Activated T-cell treated with anti-CD3 and anti-CD28 coated beads for 24 hours (primary cell): ENCODE results near the gene YES1.
A peak's percentile ranks its signal among the peaks of the same experiment; 100 is the strongest.

Source experiments
- DNase-seq: peaks from one replicate; pipeline ENCODE4 v3.0.0-alpha.2; 2020; ENCODE audit warnings: low read depth

Gene YES1

DNA sequence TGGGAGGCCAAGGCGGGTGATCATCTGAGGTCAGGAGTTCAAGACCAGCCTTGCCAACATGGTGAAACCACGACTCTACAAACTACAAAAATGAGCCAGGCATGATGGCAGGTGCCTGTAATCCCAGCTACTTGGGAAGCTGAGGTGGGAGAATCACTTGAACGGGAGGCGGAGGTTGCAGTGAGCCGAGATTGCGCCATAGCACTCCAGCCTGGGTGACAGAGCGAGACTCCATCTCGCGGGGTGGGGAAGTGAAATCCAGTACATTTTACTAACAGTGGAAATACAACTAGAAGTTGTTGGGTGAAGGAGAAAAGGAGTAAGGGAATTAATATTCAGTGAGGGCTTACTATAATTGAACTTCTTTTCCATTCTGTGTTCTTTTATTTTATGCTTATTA, 86.4 kb downstream of the YES1 start:
- DNase-seq = no peak

DNA sequence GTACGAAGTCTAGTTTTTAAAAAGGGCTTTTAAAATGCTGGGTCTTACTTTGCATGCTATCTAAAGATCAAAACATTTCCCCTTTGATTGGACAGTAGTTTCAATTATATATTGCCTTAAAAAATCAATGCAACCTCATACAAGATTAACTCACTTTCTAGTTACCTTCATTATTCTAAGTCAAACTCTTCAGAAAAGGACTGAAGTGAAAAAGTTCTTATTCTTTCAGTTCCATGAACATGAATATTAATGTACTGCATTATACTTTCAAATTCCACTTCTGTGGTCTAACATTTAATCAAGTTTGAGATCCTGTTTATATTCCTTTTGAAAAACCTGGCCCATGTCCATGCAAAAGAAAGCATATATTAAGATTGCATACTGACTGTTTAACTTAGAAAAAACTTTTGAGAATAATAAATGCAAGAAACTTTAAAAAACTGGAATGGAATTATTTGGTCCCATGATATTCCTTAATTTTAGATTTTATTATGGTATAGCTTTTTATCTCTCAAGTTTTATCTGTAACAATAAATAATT, 88.4 kb downstream of the YES1 start:
- DNase-seq = no peak

DNA sequence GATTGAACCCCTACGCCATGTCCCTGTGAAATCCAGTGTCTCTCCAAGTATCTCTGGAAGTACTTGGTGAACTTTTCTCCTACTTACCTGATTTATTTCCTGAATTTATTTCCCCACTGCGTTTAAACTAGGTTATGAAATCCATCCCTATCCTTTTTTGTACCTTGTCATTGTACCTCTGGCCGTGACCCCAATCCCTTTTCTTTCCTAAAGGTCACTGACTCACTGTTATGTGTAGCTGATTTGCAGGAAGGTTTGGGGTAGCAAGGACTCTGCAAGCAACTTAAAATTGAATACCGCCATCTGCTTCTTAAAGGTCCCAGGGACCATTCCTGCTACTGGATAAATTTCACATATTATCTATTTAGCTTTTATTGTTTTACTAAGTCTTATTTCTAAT, 95.0 kb downstream of the YES1 start:
- no peak for DNase-seq

DNA sequence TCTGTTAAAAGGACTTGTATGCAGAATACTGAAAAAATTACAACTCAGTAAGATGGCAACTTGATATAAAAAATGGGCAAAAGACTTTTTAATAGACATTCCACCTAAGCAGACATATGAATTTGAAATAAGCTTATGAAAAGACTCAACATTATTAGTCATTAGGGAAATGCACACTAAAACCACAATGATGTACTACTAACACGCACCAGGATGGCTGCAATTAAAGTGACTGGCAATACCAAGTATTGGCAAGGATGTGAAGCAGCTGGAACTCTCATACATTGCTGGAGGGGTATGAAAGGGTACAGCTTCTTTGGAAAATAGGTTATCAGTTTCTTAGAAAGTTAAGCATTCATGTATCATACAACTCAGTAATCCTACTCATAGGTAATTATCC, 96.4 kb downstream of the YES1 start:
- no peak for DNase-seq

DNA sequence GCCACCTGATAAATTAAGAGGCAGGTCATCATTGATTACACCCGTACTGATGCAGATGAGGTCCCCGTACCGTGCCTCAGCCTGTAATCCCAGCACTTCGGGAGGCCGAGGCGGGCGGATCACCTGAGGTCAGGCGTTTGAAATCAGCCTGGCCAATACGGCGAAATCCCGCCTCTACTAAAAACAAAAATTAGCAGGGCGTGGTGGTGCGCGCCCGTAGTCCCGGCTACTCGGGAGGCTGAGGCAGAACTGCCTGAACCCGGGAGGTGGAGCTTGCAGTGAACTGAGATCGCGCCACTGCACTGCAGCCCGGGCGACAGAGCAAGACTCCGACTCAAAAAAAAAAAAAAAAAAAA, 98.9 kb downstream of the YES1 start:
- no peak for DNase-seq

DNA sequence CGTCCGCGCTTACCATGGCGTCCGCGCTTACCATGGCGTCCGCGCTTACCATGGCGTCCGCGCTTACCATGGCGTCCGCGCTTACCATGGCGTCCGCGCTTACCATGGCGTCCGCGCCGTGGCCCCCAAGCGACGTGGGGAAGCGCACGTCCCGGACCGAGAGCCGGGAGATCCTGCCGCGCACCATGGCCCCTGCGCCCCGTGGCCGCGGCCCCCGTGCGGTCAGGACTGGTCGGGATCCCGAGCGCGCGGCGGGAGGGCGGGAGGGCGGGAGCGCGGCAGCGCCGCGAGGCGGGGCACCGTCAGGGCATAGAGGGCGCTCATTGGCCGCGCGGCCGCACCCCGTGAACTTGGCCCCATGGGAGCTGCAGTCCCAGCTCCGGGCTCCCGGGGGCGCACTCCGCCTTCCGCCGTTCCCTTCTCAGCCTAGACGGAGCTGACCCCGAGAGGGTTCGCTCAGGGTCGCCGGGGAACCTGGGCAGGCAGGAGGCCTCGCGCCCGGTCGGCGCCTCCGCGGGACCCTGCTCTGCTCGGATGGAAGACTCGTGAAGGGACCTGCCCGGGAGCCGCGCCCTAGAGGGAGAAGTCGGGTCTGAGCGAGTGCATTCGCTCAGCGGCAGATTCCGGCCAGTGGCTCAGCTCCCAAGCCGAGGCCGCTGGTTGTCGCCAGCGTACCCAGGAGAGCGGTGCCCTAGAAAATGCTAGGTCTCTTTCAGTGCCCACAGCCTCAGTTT, 99.5 kb downstream of the YES1 start, which contains the start of gene ENOSF1:
TSS of gene ENOSF1 (minus strand) at position 230 of the 734 bp plus-strand sequence. CDS start at position 187, 43 bp downstream.
- DNase-seq = peak; percentile 82

DNA sequence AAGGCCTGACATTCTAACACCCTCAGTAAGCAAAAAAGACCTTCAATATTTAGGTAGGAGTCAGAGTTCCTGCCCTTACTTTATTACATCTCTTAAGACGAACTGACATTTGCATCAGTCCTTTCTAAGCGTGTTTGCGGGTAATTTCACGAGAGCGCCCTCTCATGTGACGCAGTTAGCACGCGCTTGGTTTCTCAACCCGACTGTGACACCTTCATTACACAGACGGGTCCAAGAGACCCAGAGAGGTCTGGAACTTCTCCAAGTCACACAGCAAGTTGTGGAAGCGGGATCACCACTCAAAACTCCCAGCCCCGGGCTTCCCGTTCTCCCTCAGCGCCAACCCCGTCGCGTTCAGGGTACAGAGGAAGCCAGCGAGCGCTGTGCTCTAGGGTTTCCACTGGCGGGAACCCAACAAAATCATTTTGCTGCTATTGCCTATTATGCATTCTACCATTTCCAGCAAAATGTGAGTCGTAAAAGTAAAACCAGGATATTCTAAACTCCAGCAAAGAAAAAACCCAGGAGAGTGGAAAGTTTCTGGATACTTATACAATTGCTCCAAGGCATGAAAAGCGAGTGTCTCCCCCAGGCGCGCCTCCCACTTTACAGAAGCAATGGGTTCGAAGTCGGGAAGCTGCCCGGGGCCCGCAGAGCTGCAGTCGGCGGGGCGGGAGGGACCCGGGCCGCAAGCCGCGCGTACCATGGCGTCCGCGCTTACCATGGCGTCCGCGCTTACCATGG, 100.2 kb downstream of the YES1 start:
- DNase-seq = peak; percentile 68

DNA sequence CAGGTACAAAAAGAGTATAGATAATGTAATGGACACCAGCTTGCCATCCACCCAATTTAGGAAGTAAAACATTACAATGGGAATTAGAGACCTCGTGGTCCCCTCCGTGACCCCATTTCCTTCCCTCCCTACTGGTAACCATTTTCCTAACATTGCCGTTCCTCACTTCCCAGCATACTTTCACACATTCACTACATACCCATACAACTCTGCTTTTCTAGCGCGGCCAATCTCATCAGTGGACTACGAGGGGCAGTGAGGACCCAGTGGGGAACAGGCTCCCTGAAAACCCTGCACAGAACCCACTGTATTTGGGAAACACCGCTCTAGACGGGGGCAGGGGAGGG, 100.8 kb downstream of the YES1 start:
- no peak for DNase-seq

DNA sequence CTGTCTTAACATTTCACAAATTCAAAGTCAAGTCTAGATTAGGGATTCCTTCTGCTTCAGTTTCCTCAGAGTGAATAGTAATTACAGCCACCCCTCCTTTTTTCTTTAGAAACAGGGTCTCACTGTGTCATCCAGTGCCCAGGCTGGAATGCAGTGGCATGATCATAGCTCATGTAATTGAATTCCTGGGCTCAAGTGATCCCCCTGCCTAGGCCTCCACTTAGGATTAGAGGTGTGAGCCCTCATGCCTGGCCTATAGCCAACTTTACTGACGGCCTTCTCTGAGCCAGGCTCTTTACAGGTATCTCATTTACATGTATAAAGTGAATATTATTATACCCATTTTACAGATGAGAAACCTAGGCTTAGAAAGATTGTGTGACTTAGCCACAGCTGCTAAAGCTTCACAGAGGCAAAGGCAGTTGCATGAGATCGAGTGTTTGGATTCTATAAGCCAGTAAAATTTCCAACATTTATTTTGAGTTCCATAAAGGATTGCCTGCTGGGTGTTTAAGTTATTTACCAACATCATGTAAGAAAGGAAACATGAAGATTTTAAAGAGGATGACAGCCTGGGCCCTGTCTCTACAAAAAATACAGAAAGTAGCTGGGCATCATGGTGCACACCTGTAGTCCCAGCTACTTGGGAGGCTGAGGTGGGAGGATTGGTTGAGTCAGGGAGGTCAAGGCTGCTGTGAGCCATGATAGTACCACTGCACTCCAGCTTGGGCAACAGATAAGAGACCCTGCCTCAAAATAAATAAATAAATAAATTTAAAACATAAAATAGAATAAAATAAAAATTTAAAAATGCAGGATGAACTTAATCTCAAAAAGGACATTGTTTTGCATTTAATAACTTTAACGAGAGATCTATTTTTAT, 101.4 kb downstream of the YES1 start:
- no peak for DNase-seq

DNA sequence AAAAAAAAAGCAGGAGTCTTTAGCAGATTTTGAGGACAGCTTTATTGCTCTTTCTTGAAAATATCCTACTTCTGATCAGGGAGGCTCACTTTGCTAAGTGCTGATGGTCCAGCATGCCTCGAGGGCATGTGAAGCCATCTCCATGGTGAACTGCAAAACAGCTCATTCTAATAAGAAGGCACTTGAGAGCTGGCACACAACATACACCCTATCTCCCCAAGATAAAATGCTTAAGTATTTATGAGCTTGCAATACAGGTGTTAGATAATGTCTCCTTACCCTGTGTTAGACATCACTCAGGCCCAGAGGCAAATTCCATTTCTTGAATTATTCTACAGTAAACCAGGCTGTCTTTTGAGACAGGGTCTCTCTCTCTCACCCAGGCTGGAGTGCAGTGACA, 102.3 kb downstream of the YES1 start:
- no peak for DNase-seq

DNA sequence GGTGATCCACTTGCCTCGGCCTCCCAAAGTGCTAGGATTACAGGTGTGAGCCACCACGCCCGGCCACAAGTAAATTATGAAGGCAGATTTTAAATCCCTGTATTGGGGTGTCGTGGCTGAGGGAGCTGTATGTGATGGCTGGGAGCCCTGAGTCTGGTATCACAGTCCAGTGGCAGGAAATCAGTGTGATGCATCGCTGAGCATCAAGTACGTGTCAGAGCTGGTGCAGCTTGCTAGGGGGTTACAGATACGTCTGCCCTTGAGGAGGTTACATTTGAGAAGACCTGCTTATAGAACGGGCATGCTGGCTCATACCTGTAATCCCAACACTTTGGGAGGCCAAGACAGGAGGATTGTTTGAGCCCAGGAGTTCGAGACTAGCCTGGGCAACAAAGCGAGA, 103.9 kb downstream of the YES1 start:
- no peak for DNase-seq

DNA sequence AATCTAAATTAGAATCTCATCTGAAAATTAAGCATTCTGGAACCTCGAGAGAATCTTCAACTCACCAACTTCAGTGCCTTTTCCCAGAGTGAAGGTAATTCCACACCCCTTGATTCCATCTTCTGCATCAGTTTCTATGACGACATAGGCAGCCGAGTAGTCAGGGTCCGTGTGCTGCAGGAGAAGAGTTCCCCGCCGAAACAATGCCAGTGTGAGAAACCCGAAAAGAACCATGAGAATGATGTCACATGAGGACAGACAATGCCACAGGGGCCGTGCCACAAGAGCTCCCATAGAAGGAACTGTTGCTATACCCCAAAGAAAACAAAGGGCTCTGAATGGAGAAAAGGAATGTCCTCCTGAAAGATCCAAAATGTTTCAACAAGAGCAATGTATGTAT, 105.6 kb downstream of the YES1 start:
- DNase-seq = no peak

DNA sequence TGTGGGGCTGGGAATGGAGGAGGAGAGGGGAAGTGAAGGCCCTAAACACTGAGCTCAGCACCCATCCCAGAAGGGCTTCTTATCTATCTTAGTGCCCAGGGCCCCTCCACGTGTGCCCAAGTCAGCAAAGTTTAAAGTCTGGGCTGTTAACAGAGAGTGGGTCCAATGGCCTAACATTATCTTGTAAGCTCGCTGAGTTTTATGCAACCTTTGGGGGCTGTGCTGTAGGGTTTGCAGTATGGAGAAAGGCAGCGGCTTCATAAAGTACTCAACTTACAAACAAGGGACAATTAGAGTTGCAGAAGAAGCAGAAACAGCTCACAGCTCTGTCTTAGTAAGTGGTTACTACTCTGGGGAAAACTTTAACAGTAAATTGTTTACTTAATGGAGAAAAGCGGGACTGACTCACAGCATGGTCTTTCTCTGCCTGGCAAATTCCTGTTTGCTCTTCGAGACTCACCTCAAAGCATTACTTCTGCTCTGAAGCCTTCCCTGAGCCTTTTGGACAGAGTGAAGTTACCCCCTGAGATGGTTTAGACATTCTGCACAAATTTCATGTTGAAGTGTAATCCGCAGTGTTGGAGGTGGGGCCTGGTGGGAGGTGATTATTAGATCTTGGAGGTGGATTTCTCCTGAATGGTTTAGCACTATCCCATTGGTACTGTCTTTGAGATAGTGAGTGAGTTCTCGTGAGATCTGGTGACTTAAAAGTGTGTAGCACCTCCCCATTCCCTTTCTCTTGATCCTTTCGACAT, 108.7 kb downstream of the YES1 start:
- DNase-seq = no peak

DNA sequence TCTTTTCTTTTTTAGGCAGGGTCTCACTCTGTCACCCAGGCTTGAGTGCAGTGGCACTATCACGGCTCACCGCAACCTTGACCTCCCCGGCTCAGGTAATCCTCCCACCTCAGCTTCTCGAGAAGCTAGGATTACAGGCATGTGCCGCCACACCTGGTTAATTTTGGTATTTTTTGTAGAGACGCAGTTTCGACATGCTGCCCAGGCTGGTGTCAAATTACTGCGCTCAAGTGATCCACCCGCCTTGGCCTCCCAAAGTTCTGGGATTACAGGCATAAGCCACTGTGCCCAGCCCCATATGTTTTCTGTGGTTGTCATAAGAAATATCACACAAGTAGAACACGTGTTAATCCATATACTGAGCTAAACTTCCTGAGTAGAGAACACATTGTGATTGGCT, 114.2 kb downstream of the YES1 start:
- no peak for DNase-seq

DNA sequence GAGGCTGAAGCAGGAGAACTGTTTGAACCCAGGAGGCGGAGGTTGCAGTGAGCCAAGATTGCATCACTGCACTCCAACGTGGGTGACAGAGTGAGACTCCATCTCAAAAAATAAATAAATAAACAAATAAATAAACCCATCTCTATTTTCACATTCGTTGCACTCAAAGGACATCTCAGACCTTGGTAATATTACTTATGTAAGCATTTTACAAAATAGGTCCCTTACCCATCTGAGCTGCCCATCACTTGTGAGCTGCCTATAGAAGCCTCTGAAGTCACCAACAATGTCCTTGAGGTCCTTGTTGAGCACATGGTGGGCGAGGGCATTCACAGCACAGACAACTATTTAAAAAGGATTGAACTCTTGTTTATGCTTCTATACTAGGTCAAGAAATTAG, 115.0 kb downstream of the YES1 start:
- no peak for DNase-seq

DNA sequence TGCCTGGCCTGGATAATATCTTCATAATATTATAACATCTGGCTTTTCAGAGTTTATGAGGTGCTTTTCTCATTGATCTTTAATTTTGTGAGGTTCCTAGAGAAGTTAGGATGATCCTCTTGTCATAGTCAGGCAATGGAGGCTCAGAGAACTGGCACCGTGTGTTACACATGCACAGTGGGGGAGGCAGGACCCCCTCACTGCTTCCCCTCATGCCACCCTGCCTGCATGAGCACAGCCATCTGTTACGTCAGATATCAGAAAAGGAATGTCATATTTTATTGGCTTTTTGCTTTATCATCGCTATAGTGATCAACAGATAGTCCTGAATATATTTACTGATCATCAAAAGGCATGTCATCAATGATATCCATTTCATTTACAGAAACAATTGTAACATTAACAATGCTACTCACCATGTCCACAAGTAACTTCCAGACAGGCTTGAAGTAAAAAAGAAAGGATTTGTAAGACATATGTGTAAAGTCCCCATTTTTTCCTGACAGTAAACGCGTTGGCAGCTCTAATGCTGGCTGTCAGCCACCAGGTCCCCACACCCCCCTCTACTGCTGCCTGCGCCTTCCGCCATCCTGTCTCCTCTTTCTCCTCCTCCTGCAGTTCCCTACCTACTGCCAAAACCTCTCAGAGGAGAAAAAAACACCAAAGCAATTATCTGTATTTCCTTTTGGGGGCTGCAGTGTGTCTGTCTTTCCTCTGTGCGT, 118.4 kb downstream of the YES1 start:
- no peak for DNase-seq

DNA sequence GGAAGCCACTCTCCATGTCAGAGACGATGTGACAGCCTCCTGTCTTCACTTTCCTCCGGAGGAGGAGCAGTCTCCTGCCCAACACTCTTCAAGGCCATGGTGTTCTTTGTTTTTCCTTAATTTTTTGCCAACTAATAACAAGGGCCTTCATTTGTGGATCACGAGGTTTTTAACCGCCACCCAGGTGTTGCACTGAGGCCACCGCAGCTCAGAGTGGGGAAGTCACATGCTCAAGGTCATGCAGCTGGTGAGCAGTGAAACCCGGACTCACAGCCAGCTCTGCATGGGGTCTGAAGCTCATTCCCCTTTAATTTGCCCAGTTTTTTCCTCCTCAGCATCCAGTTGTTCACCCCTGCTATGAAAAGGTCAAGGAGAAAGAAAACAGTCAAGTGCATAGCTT, 119.2 kb downstream of the YES1 start:
- DNase-seq = no peak

DNA sequence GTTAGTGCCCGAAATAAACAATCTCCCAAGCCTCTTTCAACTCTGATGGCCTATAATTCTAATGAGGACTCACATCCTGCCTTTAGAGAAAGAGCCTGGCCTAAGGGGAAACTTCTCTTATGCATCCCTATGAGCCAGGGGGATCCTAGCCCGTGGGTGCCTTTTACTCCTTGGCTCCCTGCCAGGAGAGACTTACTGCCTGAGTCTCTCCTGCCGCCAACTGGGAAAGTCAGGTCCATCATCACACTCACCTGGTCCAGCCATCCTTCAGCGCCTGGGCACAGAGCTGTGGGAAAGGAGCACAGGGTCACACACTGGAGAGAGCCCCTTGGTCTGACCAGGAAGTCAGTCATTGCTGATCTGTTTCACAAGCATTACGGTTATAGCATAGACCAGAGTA, 123.7 kb downstream of the YES1 start:
- DNase-seq = no peak

DNA sequence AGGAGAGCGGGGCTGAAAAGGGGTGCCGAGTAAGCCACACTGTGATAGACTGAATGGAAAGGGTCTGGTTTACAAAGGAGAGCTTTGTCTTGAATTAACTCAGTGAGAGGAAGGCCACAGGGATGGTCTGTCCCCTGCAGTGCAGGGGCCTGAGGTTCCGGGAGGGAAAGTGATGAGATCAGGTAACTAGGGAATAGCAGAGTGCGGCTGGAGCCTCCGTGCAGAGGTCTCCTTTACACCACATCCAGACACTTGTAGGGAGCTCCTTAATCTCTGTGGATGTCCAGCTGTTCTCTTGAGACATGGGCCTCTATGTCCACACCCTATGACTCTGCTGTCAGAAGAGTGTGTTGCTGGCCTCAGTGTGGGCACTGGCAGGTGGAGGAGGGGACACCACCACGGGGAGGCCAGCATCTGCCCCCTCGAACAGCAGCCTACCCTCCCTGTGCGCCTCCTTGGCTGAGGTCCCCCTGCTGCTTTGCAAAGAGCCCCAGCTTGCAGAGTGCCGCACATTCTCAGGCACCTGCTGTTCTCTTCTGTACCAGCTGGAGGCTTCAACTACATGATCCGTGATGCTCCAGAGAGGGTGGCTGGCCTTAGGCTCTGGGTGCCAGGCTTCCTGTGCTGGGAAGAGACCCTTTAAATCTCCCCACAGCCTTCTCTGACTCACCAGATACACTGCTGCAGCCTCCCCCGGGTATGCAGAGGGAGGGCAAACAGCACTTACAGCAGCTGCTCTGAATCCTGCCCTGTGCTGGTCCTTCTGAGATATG, 125.5 kb downstream of the YES1 start:
- DNase-seq = no peak

DNA sequence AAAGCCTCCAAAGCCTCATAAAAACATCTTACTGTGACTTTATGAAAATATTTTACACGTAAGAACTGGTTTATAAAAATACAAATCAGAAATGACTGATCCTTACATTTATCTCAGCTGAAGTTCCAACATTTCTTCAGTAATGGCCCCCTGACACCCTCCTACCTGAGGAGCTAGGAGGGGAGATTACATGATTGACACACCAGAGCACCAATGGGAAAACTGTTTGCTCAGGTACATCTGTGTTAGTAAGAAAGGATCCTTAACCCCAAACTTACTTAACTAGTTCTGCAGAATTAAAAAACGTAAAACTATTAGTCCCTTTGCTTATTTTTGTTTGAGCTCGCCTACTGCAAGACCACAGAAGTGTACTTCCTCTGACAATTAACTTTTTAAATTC, 126.6 kb downstream of the YES1 start:
- DNase-seq = no peak
